Heart left ventricle (tissue), 13 donors: Measurements from ENCODE around the gene DENND1B.

Experiments
- POLR2A ChIP-seq, 2 donors: fragments of 450-650 bp; IDR thresholded peaks; one replicate each; pipeline ENCODE4 v1.6.1; 2017; ENCODE audit warnings: antibody characterized with exemption in 2 of 2, mild to moderate bottlenecking in 2 of 2, moderate library complexity in 2 of 2
- TF ChIP-seq, protein P1 (sequence below), 12 donors: fragments of 200-600 bp; sonication (generic) in 4 of 12; IDR thresholded peaks; one replicate each; pipeline versions ENCODE4 v1.5.0 to v1.8.0; 2018 to 2022; ENCODE audit warnings: antibody characterized with exemption in 12 of 12, mild to moderate bottlenecking in 5 of 12
- donor health status: ischemic (EF 13 %, LVEDD 7.1; RV severe dilation, severe dysfunction).
- donor health status: DM: no; HTN: yes; CAD: no.
- donor health status: DM: no; HTN: no; CAD: no.
- donor health status: ischemic (EF 25% LVEDD 6.9; RV normal size, moderate dysfunction).
- donor health status: ischemic (EF 25% LVEDD 5.7; RV mildly dilated, moderate dysfunction).
- donor health status: ischemic (EF 35%, LVEDD 5.7; RV mildly dilated, moderate dysfunction).
- donor health status: nonischemic (EF 11% LVEDD 7.7; RV severe dilation, severe dysfunction).
- donor health status: DM: yes; HTN: yes; CAD: no.
- donor health status: PGD.
- donor health status: ischemic (EF 29% LVEDD 5.4; RV normal size, mild dysfunction).
- donor health status: nonischemic (EF 23%, LVEDD 6.1; RV moderate dilation, normal function).

DNA sequence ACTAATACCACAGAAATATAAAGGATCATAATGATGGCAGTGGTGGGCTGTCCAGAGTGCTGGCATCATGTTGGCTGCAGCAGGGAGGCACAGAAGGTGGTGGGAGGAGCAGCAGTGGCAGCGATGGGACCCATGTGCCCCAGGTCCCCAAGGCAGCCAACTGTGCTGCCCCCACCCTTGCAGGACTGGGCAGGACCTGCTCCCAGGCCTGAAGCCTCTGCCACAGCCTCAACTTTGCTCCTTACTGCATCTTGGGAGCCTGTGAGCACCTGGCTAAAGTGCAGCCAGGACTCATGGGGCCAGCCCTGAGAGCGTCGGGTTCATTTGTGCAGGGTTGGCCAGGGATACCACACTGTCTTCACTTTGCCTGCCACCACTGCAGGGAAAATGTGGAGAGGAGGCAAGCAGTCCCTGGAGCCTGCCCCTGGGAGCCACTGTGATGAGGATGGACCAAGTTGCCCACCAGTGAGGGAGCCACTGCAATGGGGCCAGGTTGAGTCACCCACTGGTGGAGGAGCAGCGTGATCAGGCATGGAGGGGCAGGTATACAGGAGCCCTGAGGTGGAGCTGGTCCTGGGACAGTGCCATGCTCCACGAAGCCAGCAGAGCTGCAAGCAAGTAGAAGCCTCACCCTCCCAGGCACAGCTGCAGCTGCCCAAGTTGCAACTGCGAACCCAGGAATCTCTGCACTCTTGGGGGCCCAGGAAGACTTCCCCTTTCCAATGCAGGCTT lies 25.3 kb upstream of the DENND1B start:
- TF ChIP-seq, protein P1, sequence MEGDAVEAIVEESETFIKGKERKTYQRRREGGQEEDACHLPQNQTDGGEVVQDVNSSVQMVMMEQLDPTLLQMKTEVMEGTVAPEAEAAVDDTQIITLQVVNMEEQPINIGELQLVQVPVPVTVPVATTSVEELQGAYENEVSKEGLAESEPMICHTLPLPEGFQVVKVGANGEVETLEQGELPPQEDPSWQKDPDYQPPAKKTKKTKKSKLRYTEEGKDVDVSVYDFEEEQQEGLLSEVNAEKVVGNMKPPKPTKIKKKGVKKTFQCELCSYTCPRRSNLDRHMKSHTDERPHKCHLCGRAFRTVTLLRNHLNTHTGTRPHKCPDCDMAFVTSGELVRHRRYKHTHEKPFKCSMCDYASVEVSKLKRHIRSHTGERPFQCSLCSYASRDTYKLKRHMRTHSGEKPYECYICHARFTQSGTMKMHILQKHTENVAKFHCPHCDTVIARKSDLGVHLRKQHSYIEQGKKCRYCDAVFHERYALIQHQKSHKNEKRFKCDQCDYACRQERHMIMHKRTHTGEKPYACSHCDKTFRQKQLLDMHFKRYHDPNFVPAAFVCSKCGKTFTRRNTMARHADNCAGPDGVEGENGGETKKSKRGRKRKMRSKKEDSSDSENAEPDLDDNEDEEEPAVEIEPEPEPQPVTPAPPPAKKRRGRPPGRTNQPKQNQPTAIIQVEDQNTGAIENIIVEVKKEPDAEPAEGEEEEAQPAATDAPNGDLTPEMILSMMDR (IDR thresholded peaks at IDR 0.05): no peak
- no peak for TF ChIP-seq POLR2A (IDR thresholded peaks at IDR 0.05)
